HT-29 (cell line): ENCODE measurements around the gene OR10G3. TPM values are rescaled to one million over a fixed set of nuclear protein-coding genes. Genes with fewer than 3 reads are reported as not detected.

ENCODE experiments used
- DNase-seq: peaks from one replicate; pipeline ENCODE4 v3.0.0-alpha.2; 2015; ENCODE audit warnings: low spot score
- total RNA-seq: library from RNA; depleted of rRNA; stranded (reverse); fragments of >200 nt; shearing (Covaris generic); gene quantifications from 2 replicates; pipeline ENCODE4 v1.2.3, GENCODE V29; 2014; rRNA removed

Gene OR10G3
- total RNA-seq, 1 experiment from 2014 or later = not detected

- no peak for DNase-seq
Measured at GRCh38 chr14:21535545-21536417, 44.1 kb downstream of the OR10G3 start.

- no peak for DNase-seq
Measured at GRCh38 chr14:21534576-21534975, 45.3 kb downstream of the OR10G3 start.

- DNase-seq = no peak
Measured at GRCh38 chr14:21533294-21533693, 46.6 kb downstream of the OR10G3 start.

GRCh38 chr14:21529515-21529914 is 50.4 kb downstream of the OR10G3 start:
- DNase-seq = no peak

GRCh38 chr14:21528381-21529348 is 51.2 kb downstream of the OR10G3 start:
- DNase-seq = no peak

GRCh38 chr14:21527318-21527679 is 52.6 kb downstream of the OR10G3 start:
- DNase-seq = no peak

- no peak for DNase-seq
Measured at GRCh38 chr14:21526672-21527317, 53.1 kb downstream of the OR10G3 start.

- DNase-seq = no peak
Measured at GRCh38 chr14:21525962-21526671, 53.8 kb downstream of the OR10G3 start, which contains the start of gene SALL2. TSS of gene SALL2 (minus strand) at chr14:21526346. CDS start at chr14:21526127, 219 bp downstream.

- DNase-seq = no peak
Measured at GRCh38 chr14:21525571-21525961, 54.3 kb downstream of the OR10G3 start.

GRCh38 chr14:21524575-21525490 is 55.0 kb downstream of the OR10G3 start:
- DNase-seq = no peak

- DNase-seq = no peak
Measured at GRCh38 chr14:21523203-21523602, 56.7 kb downstream of the OR10G3 start.

GRCh38 chr14:21521501-21521900 is 58.4 kb downstream of the OR10G3 start:
- no peak for DNase-seq

GRCh38 chr14:21520767-21521166 is 59.1 kb downstream of the OR10G3 start:
- DNase-seq = no peak

- DNase-seq = no peak
Measured at GRCh38 chr14:21518725-21519124, 61.2 kb downstream of the OR10G3 start.

Other genes starting within 250 kb of the OR10G3 start
- gene SUPT16H, start 196.1 kb downstream of the OR10G3 start, total RNA-seq = 34.5 and 43.7 TPM in 2 replicates
- 36.1 and 37.2 TPM in 2 replicates for gene CHD8, start 124.0 kb downstream of the OR10G3 start, total RNA-seq
- 4.4 and 6.4 TPM in 2 replicates for gene RAB2B, start 103.1 kb downstream of the OR10G3 start, total RNA-seq
- gene TOX4, start 102.9 kb downstream of the OR10G3 start, total RNA-seq = 16.0 and 20.3 TPM in 2 replicates
- 39.7 and 41.0 TPM in 2 replicates for gene METTL3, start 68.7 kb downstream of the OR10G3 start, total RNA-seq
- 0.05 TPM in 1 of 2 replicates, not detected in the other for gene SALL2, start 53.7 kb downstream of the OR10G3 start, total RNA-seq
- not detected in 2 replicates for gene OR10G2, start 54.9 kb upstream of the OR10G3 start, total RNA-seq
- not detected in 2 replicates for gene OR4E2, start 73.8 kb upstream of the OR10G3 start, total RNA-seq
- not detected in 2 replicates for gene OR4E1, start 93.7 kb upstream of the OR10G3 start, total RNA-seq